ENCODE data around the gene ZNF546.
A peak's percentile ranks its signal among the peaks of the same experiment; 100 is the strongest.
"Not testable (repeated sequence)": the region's sequence is repeated elsewhere in the genome, so short reads cannot be mapped to it uniquely, and the experiment has no call there.

The ZNF546 gene

GRCh38 chr19:39996811-39997637, at the start of gene ZNF546:
ZNF546 (plus strand) TSS chr19:39997060; CDS start chr19:39998327, 1,267 bp downstream.
- DNase-seq (ENCODE audit: low read depth, low spot score) = peak; percentile 94
- H3K4me3 ChIP-seq (ENCODE audit: low read depth, low read length) = peak within 1 kb of the TSS; percentile 77
- no peak for TF ChIP-seq CTCF (IDR thresholded peaks at IDR 0.05; ENCODE audit: low read depth, low read length)
- in situ Hi-C loops (cut with HindIII; ENCODE audit: low sequenced_read_pairs) = no loop called here

- TF ChIP-seq CTCF (IDR thresholded peaks at IDR 0.05; ENCODE audit: low read depth, low read length) = no peak
- no peak overlapping the region for H3K4me3 ChIP-seq (ENCODE audit: low read depth, low read length)
- no peak for DNase-seq (ENCODE audit: low read depth, low spot score)
- in situ Hi-C loops (cut with HindIII; ENCODE audit: low sequenced_read_pairs) = no loop called here
Measured at GRCh38 chr19:39949026-39949747, 47.7 kb upstream of the ZNF546 start.

GRCh38 chr19:39951065-39951650, 45.7 kb upstream of the ZNF546 start:
- TF ChIP-seq CTCF (IDR thresholded peaks at IDR 0.05; ENCODE audit: low read depth, low read length) = no peak
- no peak for DNase-seq (ENCODE audit: low read depth, low spot score)
- no peak overlapping the region for H3K4me3 ChIP-seq (ENCODE audit: low read depth, low read length)
- in situ Hi-C loops (cut with HindIII; ENCODE audit: low sequenced_read_pairs) = no loop called here

- peak; percentile 10 for DNase-seq (ENCODE audit: low read depth, low spot score)
- in situ Hi-C loops (cut with HindIII; ENCODE audit: low sequenced_read_pairs) = no loop called here
- no peak for TF ChIP-seq CTCF (IDR thresholded peaks at IDR 0.05; ENCODE audit: low read depth, low read length)
- no peak overlapping the region for H3K4me3 ChIP-seq (ENCODE audit: low read depth, low read length)
Measured at GRCh38 chr19:39951686-39952085, 45.2 kb upstream of the ZNF546 start.

- in situ Hi-C loops (cut with HindIII; ENCODE audit: low sequenced_read_pairs) = no loop called here
- no peak for DNase-seq (ENCODE audit: low read depth, low spot score)
- no peak overlapping the region for H3K4me3 ChIP-seq (ENCODE audit: low read depth, low read length)
- no peak for TF ChIP-seq CTCF (IDR thresholded peaks at IDR 0.05; ENCODE audit: low read depth, low read length)
Measured at GRCh38 chr19:39953915-39954314, 42.9 kb upstream of the ZNF546 start.

GRCh38 chr19:39957886-39958285, 39.0 kb upstream of the ZNF546 start:
- DNase-seq (ENCODE audit: low read depth, low spot score); in situ Hi-C loops (cut with HindIII; ENCODE audit: low sequenced_read_pairs); H3K4me3 ChIP-seq (ENCODE audit: low read depth, low read length): not testable (repeated sequence)

GRCh38 chr19:39958942-39959341, 37.9 kb upstream of the ZNF546 start:
- DNase-seq (ENCODE audit: low read depth, low spot score); H3K4me3 ChIP-seq (ENCODE audit: low read depth, low read length); in situ Hi-C loops (cut with HindIII; ENCODE audit: low sequenced_read_pairs): not testable (repeated sequence)

GRCh38 chr19:39959407-39959806, 37.5 kb upstream of the ZNF546 start:
- in situ Hi-C loops (cut with HindIII; ENCODE audit: low sequenced_read_pairs); H3K4me3 ChIP-seq (ENCODE audit: low read depth, low read length); DNase-seq (ENCODE audit: low read depth, low spot score): not testable (repeated sequence)
